Measurements from ENCODE around the gene SMG7. TPM values are rescaled to one million over a fixed set of nuclear protein-coding genes. Genes with fewer than 3 reads are reported as not detected.

Gene SMG7
- total and polyA plus RNA-seq, 2 of the 4 experiments (the other 2 are of a cell fraction): 18.1 to 22.6 TPM

DNA sequence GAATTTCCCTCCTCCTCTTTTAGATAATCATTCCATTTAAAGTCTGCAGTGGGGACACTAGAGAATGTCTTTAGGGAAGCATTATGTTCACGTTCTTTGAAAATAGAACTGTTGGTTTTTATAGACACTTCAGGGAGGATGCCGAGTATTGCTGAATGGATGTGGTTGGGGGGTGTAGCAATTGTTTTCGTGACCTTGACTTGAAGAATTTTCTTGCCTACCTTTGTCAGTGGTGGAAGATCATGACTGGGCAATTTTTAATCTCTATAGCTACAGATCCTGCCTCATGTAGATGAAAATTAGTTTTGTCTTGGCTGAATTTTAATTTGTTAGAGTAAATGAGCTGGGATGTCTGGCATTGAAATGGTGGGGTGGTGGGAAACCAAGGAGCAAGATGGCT is 3.8 kb downstream of the SMG7 start:
- no peak overlapping the region for H4K5ac ChIP-seq (ENCODE audit: low read depth, low read length)
- H3K27ac ChIP-seq (ENCODE audit: insufficient read depth, low read length): no peak overlapping the region
- peaks cover 23 to 63% of the 10 kb centered on the region in 2 experiments for H3K79me1 ChIP-seq (ENCODE audit: low read depth in 1 of 2, low read length in 2 of 2)
- H3K14ac ChIP-seq (replicated peaks; ENCODE audit: low read depth, low read length): no peak overlapping the region
- no peak overlapping the region for H3K56ac ChIP-seq (ENCODE audit: extremely low read depth, insufficient read depth, low read length)
- no peak overlapping the region for H2AFZ ChIP-seq (replicated peaks; ENCODE audit: low read length, poor library complexity)
- H3K27me3 ChIP-seq (ENCODE audit: control insufficient read depth, insufficient read depth, low read length): no peaks in the 10 kb centered on the region
- POLR2A ChIA-PET (ENCODE audit: unreplicated experiment): no interaction called here
- peaks cover 5% of the 10 kb centered on the region for H3K4me1 ChIP-seq (ENCODE audit: control insufficient read depth, insufficient read depth, low read length)
- dilution Hi-C loops (cut with HindIII; ENCODE audit: low sequenced_read_pairs, unreplicated experiment): no loop called here
- no TSS peak for BruUV-seq (replicated peaks)
- intact Hi-C loops (cut with micrococcal nuclease): no loop called here
- no CpG with 5 or more reads among the region's 3 CpGs for WGBS, 2 experiments (ENCODE audit: extremely low coverage in 2 of 2, insufficient read length in 1 of 2)
- in situ Hi-C loops (cut with MboI; ENCODE audit: low sequenced_read_pairs): loop anchor here (10.0 kb wide), 1 partner anchor 149 kb away; no protein-coding TSS in a partner anchor
- H3K9me3 ChIP-seq (ENCODE audit: control insufficient read depth, insufficient read depth, low read length): no peaks in the 10 kb centered on the region
- peaks cover 36% of the 10 kb centered on the region; the same call in 1 of the 2 replicates for H4K20me1 ChIP-seq (ENCODE audit: insufficient read depth, low read length)
- no peak overlapping the region for H2BK120ac ChIP-seq (ENCODE audit: low read depth, low read length)
- no peak overlapping the region for H2BK15ac ChIP-seq (ENCODE audit: low read depth, low read length)
- H2BK20ac ChIP-seq (ENCODE audit: low read depth, low read length): no peak overlapping the region
- no peak overlapping the region for H3K18ac ChIP-seq (ENCODE audit: low read depth, low read length)
- H3K9ac ChIP-seq (ENCODE audit: low read depth, low read length): no peak overlapping the region
- CTCF ChIA-PET: no interaction called here
- H2BK5ac ChIP-seq (ENCODE audit: low read depth, low read length, poor library complexity, severe bottlenecking): no peak overlapping the region
- H4K8ac ChIP-seq (ENCODE audit: low read depth in 2 of 2, low read length in 2 of 2): no peak overlapping the region
- no peak for TF ChIP-seq POLR2A (IDR thresholded peaks at IDR 0.05; ENCODE audit: low read depth, low read length)
- TF ChIP-seq, protein P1, sequence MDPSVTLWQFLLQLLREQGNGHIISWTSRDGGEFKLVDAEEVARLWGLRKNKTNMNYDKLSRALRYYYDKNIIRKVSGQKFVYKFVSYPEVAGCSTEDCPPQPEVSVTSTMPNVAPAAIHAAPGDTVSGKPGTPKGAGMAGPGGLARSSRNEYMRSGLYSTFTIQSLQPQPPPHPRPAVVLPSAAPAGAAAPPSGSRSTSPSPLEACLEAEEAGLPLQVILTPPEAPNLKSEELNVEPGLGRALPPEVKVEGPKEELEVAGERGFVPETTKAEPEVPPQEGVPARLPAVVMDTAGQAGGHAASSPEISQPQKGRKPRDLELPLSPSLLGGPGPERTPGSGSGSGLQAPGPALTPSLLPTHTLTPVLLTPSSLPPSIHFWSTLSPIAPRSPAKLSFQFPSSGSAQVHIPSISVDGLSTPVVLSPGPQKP (IDR thresholded peaks at IDR 0.05; ENCODE audit: borderline replicate concordance, low read depth, low read length): no peak
- no peak for TF ChIP-seq MXI1 (IDR thresholded peaks at IDR 0.05; ENCODE audit: borderline replicate concordance, low read depth, low read length)
- no peak for TF ChIP-seq RAD21 (IDR thresholded peaks at IDR 0.05; ENCODE audit: low read length)
- peak; percentile 70 for TF ChIP-seq NFE2L2 (IDR thresholded peaks at IDR 0.05; ENCODE audit: low read depth, low read length)
- no peak overlapping the region for H4K91ac ChIP-seq (ENCODE audit: insufficient read depth, low read depth, low read length)
- H3K4me3 ChIP-seq (ENCODE audit: insufficient read depth, low read depth, low read length): no peak overlapping the region
- ATAC-seq (ENCODE audit: low read depth) (no peak), DNase-seq (no peak)
- H2AK9ac ChIP-seq (replicated peaks; ENCODE audit: low read depth, low read length, poor library complexity): no peak overlapping the region
- no peaks in the 10 kb centered on the region for H3K36me3 ChIP-seq (ENCODE audit: control insufficient read depth, insufficient read depth, low read length)
- no peak overlapping the region for H3K4ac ChIP-seq (ENCODE audit: low read depth, low read length)
- no peak overlapping the region for H3K23ac ChIP-seq (ENCODE audit: low read depth, low read length)
- no peak overlapping the region for H3K4me2 ChIP-seq (ENCODE audit: low read depth, low read length)
- no peak overlapping the region for H2AK5ac ChIP-seq (ENCODE audit: low read depth, low read length)
- no peaks in the 10 kb centered on the region; the same call in 1 of the 2 replicates for H3K9me1 ChIP-seq (ENCODE audit: insufficient read depth, low read length)

All from IMR-90 (cell line).